Smooth muscle cell (in vitro differentiated cells): ENCODE measurements around the gene C16orf92. TPM values are rescaled to one million over a fixed set of nuclear protein-coding genes. Genes with fewer than 3 reads are reported as not detected.

ENCODE experiments used
- DNase-seq: peaks from one replicate; lab custom pipeline; 2025; ENCODE audit not compliant: unreplicated experiment; lab: John Stamatoyannopoulos, UW
- H2AFZ ChIP-seq: fragments of 200-600 bp; sonication (generic); 2 replicates; pipeline ENCODE4 v1.6.0; 2016; ENCODE audit warnings: antibody characterized with exemption, low read depth, mild to moderate bottlenecking
- H3F3A ChIP-seq: fragments of 200-600 bp; sonication (generic); 2 replicates; pipeline ENCODE4 v1.6.0; 2017; ENCODE audit warnings: antibody characterized with exemption, low read depth
- H3K27ac ChIP-seq: fragments of 200-600 bp; sonication (generic); 2 replicates; pipeline ENCODE4 v1.5.1; 2016; ENCODE audit warnings: low read depth, mild to moderate bottlenecking
- H3K27me3 ChIP-seq: fragments of 200-600 bp; sonication (generic); 2 replicates; pipeline ENCODE4 v1.6.1; 2016; ENCODE audit warnings: low read depth, mild to moderate bottlenecking
- H3K36me3 ChIP-seq: fragments of 200-600 bp; sonication (generic); 2 replicates; pipeline ENCODE4 v1.5.1; 2016; ENCODE audit warnings: low read depth
- H3K4me1 ChIP-seq: fragments of 200-600 bp; sonication (generic); 2 replicates; pipeline ENCODE4 v1.5.1; 2016; ENCODE audit warnings: low read depth
- H3K4me2 ChIP-seq: fragments of 200-600 bp; sonication (generic); 2 replicates; pipeline ENCODE4 v1.6.0; 2016; ENCODE audit warnings: mild to moderate bottlenecking
- H3K4me3 ChIP-seq: fragments of 200-600 bp; sonication (generic); 2 replicates; pipeline ENCODE4 v1.5.1; 2016; ENCODE audit warnings: mild to moderate bottlenecking
- H3K79me2 ChIP-seq: fragments of 200-600 bp; sonication (generic); 2 replicates; pipeline ENCODE4 v1.6.0; 2016; ENCODE audit warnings: low read depth, mild to moderate bottlenecking
- H3K9ac ChIP-seq: fragments of 200-600 bp; sonication (generic); 2 replicates; pipeline ENCODE4 v1.6.0; 2016; ENCODE audit warnings: low read depth
- H3K9me3 ChIP-seq: fragments of 200-600 bp; sonication (generic); replicated peaks from 2 replicates; pipeline ENCODE4 v1.5.1; 2016; ENCODE audit warnings: low read depth
- H4K20me1 ChIP-seq: fragments of 200-600 bp; sonication (generic); 2 replicates; pipeline ENCODE4 v1.6.0; 2016; ENCODE audit warnings: low read depth
- CTCF ChIP-seq: fragments of 200-600 bp; sonication (generic); IDR thresholded peaks from 2 replicates; pipeline ENCODE4 v1.5.1; 2017; ENCODE audit warnings: borderline replicate concordance, mild to moderate bottlenecking, antibody characterized with exemption; ENCODE audit not compliant: insufficient read depth, poor library complexity, severe bottlenecking
- WGBS: methylation state at CpG from one replicate; pipeline ENCODE4 v1.1.7; 2016; ENCODE audit warnings: low lambda C conversion rate; 5-methylcytosine and 5-hydroxymethylcytosine counted together
- polyA plus RNA-seq: library from polyadenylated mRNA; unstranded; fragments of >200 nt; fragmentation: Nextera tagmentation; extraction: Ambion mirVana; gene quantifications from 2 replicates; pipeline ENCODE4 v1.2.1, GENCODE V29; 2016
- total RNA-seq: library from RNA; depleted of rRNA; stranded (reverse); fragments of >200 nt; gene quantifications from 2 replicates; pipeline ENCODE4 v1.2.3, GENCODE V29; 2014

The C16orf92 gene
- total and polyA plus RNA-seq, 2 experiments from 2014 or later = not detected

GRCh38 chr16:30009085-30009862 lies 13.7 kb upstream of the C16orf92 start:
- Histone ChIP-seq H4K20me1 (no peaks in the 10 kb centered on the region), H3K27me3 (peaks cover 31% of the 10 kb centered on the region), H3K4me3 (no peak overlapping the region), H3K79me2 (no peaks in the 10 kb centered on the region), H2AFZ (no peak overlapping the region), H3K27ac (no peak overlapping the region), H3K4me1 (peaks cover 14% of the 10 kb centered on the region), H3K9me3 (no peaks in the 10 kb centered on the region), H3K9ac (no peak overlapping the region), H3K36me3 (no peaks in the 10 kb centered on the region), H3K4me2 (no peak overlapping the region), H3F3A (no peaks in the 10 kb centered on the region)
- no peak for TF ChIP-seq CTCF
- 68% methylated on average over 24 of the region's 26 CpGs for WGBS
- DNase-seq = no peak

- Histone ChIP-seq H3K4me3 (peak overlapping the region; percentile 47), H2AFZ (no peak overlapping the region), H3K27me3 (peaks cover 31% of the 10 kb centered on the region), H4K20me1 (no peaks in the 10 kb centered on the region), H3K27ac (no peak overlapping the region), H3F3A (no peaks in the 10 kb centered on the region), H3K4me2 (peak overlapping the region; percentile 93), H3K4me1 (peaks cover 14% of the 10 kb centered on the region), H3K79me2 (no peaks in the 10 kb centered on the region), H3K9me3 (no peaks in the 10 kb centered on the region), H3K9ac (no peak overlapping the region), H3K36me3 (no peaks in the 10 kb centered on the region)
- DNase-seq = no peak
- no peak for TF ChIP-seq CTCF
- 47% methylated on average over 28 of the region's 34 CpGs for WGBS
Measured at GRCh38 chr16:30009990-30010843, 12.8 kb upstream of the C16orf92 start.

- H3K4me2 ChIP-seq = peak within 1 kb of the TSS; percentile 93
- H3K4me3 ChIP-seq = peak within 1 kb of the TSS; percentile 47
- TF ChIP-seq CTCF = no peak
- peaks cover 31% of the 10 kb centered on the region for H3K27me3 ChIP-seq
- no peaks in the 10 kb centered on the region for H3K79me2 ChIP-seq
- H3K36me3 ChIP-seq = no peaks in the 10 kb centered on the region
- peaks cover 14% of the 10 kb centered on the region for H3K4me1 ChIP-seq
- H3F3A ChIP-seq = no peaks in the 10 kb centered on the region
- H3K9me3 ChIP-seq = no peaks in the 10 kb centered on the region
- H4K20me1 ChIP-seq = no peaks in the 10 kb centered on the region
- H3K9ac ChIP-seq = no peak within 1 kb of the TSS
- H3K27ac ChIP-seq = no peak within 1 kb of the TSS
- no peak for DNase-seq
- under 1% methylated on average over 34 of the region's 99 CpGs for WGBS
- no peak within 1 kb of the TSS for H2AFZ ChIP-seq
Measured at GRCh38 chr16:30010844-30011713, 11.9 kb upstream of the C16orf92 start, which contains the start of gene DOC2A. Gene DOC2A (minus strand): TSS chr16:30011027. CDS start chr16:30010222, 805 bp downstream.
